ENCODE data around the gene HDAC4.

The HDAC4 gene

DNA sequence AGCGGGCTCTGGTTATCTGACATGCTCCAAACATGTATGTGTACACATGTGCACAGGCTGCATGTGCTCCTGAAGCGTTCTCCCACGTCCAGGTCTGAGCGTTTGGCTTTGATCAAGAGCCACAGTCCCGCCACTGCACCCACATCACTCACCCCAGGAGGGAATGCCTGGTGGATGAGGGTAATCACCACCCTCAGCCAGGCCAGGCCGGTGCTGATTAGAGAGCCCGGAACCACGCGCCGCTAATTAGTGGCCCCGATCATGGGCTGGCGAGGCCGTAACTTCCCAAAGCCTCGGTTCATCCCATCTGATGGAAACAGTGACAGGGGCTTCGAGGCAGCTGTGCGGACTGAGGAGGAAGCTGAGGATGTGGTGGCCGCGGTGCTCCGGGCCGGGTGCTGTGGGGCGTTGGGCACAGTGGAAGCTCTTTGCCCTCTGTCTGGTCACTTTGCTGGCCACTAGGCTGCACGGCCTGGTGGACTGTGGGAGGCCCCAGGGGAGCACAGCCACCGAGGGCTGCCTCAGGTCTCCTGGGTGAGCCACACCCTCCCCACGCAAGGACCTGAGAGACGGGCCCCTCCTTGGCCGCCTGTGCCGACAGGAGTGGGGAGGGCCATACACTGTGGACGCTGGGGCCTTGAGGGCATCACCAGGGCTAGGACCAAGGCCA is 333.5 kb downstream of the HDAC4 start:
- DNase-seq = no peak

DNA sequence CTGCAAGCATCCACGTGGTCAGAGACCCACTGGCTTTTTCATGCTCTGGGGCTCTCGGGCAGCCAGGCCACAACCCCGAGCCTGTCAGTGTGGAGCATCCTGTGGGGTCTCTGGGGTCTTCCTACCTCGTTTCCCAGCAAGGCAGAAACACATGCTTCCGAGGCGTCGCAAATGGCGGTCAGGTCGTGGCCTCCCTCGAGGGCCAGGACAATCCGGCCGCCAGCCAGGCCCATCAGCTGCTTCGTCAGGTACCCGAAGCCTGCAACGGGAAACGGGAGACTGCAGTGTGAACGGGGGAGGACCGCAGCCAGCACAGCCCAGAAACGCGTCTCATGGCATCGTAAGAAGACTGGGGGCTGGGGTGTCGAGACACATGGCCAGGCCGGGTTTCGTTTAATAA is 334.2 kb downstream of the HDAC4 start:
- DNase-seq = no peak

DNA sequence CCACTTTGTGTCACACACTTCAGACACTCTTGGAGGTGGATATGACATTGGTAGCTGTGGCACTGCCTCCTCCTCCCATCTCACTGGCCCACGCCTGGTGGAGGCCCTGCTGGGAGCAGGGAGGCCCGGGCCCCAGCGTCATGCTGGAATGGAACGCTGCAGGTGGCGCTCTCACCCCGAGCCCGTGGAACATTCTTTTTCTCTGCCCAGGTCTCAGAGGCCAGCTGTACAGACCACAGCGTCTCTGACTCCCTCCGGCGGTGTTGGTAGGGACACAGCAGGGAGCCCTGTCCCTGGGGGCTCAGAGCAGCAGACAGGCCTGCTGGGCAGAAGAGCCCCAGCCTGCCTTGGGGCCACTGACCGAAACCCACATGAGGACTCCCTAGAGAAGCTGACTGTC is 334.9 kb downstream of the HDAC4 start:
- no peak for DNase-seq

DNA sequence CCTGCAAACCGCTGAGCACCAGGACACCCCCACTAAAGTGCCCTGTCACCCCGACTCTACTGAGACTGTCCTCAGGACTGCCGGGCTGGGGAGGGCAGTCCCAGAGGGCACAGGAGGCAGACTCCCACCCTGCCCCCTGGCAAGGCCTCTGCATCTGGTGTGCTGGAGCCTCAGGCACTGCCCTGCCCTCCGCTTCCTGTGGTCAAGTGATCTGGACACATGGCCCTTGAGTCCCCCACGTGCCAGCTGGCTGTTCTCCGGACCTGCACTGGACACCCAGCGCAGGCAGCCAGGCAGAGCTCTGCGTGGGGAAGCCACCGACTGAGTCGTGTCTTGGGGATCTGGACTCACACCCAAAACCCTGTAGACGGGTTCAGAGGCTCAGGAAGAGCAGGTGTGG is 335.3 kb downstream of the HDAC4 start:
- DNase-seq = no peak

DNA sequence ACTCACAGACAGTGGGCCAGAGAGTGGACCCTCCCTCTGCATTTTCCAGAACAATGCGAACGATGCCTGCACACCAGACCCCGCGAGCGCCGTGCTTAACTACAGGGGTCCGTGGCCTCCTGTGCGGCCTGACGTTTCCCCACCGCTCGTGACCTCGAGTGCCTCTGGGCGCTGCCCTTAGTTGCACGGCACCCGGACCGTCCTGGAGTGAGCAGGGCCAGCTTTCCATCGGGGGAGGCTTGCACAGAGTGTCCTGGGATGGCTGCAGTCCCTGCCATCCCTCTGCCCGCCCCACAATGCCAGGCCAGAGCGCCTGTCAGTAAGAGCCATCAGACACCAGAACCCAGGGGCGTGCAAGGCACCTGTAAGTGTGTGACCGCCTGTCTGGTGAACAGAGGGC is 335.9 kb downstream of the HDAC4 start:
- DNase-seq = no peak

DNA sequence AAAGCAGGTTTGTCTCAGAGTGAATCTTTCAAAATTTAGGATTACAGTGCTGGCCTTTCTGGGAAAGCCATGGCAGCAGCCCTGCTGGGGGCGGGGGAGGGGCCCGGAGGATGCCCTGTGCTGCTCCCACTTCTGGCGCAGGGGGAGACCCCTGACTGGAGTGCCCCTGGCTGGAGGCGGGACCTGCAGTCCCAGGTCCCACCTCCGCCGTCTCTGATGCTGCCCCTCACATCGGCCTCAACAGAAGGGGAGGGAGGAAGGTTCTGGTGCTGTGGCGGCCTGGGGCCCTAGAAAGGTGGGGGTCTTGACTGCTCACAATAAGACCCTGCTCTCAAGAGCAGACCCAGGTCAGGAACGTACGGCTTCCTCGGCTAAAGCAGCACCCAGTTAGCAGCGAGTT is 336.6 kb downstream of the HDAC4 start:
- DNase-seq = no peak

- no peak for DNase-seq
Measured at GRCh38 chr2:239062743-239063142, 338.1 kb downstream of the HDAC4 start.

DNA sequence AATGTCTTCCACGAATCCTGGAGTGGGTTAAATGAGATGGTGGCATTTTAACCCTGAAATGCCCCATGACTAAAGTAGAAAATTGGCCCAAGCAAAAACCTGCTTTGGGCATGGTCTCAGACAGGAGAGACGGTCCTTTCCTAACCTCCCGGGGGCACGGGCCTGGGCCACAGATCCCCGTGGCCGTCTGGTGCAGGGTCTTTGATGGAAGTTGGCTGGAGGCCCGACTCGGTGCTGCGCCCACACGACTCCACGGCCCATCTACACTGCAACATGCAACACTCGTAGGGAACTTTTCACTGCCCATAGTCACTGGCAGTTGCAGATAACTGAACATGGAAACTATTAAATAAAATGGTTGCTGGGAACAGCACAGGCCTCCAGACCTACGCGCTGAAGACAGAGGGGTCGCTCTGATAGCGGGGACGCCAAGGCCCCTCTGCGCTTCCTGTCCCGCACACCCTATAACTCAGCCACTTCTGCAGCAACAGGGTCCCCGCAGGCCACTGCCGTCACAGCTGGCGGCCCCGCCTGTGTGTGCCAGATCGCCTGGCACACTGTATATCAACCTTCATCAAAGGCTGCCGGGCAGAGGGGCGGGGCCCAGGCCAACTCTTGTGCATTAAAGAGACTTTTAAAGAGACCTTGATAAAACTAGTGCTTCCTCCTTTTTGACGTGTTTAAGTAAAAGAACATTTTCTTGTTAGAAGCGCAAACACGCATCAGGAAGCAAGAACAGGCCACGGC is 338.8 kb downstream of the HDAC4 start:
- no peak for DNase-seq

- no peak for DNase-seq
Measured at GRCh38 chr2:239061121-239061666, 339.6 kb downstream of the HDAC4 start.

- DNase-seq = no peak
Measured at GRCh38 chr2:239060676-239061075, 340.1 kb downstream of the HDAC4 start.

GRCh38 chr2:239059854-239060253 is 341.0 kb downstream of the HDAC4 start:
- DNase-seq = no peak

DNA sequence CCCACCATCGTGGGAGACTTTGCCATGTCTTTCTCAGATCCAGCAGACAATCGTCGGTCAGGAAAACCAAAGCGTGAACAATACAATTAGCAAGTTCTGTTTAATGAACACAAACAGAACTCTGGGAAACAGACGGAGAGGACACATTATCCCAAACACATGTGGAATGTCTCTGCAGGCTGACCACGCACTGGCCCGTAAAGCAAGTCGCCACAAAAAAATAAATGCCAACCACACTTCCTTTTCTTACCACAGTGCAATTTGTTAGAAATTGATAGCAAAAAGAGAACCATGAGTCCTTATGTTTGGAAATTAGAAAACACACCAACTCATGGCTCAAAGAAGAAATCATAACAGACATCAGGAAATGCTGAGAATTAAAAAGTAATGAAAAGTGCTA is 342.1 kb downstream of the HDAC4 start:
- no peak for DNase-seq

GRCh38 chr2:239057533-239057932 is 343.3 kb downstream of the HDAC4 start:
- DNase-seq = no peak

DNA sequence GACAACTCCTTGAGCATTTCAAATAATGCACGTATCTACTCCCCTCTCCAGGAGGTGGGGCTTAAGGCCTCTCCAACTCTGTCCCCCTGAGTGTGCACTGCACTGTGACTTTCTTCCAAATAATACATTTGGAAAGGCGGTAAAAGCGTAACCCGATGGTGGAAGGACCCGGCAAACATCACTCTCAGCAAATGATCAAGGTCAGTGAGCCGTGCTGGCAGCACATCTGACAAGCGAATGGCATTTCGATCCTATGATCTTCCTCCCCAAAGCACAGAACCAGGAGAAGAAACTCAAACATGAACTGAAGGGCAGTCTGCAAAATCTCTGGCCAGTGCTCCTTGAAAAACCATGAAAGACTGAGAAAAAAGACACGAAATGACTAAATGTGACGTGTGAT is 344.2 kb downstream of the HDAC4 start:
- no peak for DNase-seq

DNA sequence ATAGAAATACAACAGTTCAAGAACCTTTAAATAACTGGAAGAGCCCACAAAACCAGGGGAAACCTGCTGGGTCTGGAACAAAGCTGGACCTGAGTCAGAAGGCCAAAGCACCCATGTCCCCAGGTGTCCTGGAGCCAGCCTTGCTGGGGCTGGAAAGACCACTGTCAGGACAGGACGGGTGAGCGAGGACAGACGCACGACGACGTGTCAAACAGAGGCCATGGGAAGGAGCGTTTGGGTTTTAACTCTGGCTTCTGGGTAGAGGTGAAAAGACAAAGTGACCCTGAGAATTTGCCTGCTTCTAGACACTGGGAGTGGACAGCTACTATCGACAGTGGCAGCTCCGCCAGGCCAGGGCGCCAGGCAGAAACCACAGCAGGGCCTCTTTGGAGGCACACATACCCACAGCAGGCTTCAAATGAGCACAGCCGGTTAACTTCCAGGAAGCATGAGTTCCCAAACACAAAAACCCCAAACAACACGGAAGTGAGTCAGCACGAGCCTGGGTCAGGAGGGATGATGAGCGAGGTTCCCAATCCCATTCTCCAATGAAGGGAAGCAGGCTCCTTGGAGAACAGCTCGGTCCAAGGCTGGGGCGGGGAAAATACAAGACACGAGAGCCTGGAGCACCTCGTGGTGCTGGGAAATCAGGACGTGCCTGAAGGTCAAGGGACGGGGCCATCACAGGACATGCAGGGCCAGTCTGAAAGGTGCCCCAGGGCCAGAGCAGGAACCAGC is 344.9 kb downstream of the HDAC4 start:
- DNase-seq = no peak

DNA sequence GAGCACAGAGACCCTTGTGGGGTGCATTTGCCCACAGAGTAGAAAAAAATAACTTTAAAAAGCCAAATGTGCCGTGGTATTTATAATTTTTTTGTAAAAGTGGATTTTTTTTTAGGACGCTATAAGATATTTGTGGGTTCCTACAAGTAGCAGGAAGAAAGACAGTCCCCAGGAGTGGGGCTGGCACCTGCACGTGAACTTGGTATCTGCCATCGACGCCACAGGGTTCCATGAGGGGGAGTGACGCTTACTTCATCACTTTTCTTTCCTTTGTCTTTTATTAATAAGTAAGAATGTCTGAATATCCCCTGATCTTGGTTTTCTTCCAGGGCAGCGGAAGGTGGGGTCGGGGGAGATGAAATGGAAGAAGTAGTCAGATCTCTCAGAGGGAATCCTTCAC is 345.9 kb downstream of the HDAC4 start:
- no peak for DNase-seq

DNA sequence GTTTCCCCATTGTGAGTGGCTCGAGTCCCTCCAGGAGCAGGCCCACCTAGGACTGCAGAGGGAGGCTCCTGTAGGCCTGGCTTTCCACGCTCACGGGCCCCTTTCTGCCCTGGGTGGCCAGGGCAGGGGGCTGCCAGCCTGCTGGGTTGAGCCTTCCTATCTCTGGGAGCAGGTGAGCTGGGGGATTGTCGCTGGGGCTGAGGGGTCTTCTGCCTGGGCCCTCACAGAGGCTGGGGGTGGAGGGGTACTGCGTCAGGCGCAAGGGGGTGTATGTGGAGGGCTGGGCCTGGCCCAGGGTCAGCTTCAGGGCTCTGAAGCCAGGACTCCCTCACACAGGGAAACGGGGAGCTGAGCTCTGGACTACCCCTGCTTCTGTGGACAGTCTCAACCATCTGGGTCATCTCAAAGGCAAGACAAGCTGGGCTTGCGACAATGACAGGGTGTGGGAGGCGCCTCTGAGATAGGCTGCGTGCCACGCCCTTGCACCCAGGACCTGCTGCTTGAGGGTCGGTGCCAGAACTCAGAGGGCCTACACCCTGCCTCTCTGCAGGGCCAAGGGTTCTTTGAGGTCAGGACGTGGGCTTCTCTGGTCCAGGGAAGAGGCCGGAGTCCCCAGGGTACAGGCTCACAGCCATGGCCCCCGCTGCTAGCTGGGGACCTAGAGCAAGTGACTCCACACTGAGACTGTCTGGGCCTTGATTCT is 346.9 kb downstream of the HDAC4 start:
- no peak for DNase-seq

- no peak for DNase-seq
Measured at GRCh38 chr2:239052798-239053665, 347.8 kb downstream of the HDAC4 start.

DNA sequence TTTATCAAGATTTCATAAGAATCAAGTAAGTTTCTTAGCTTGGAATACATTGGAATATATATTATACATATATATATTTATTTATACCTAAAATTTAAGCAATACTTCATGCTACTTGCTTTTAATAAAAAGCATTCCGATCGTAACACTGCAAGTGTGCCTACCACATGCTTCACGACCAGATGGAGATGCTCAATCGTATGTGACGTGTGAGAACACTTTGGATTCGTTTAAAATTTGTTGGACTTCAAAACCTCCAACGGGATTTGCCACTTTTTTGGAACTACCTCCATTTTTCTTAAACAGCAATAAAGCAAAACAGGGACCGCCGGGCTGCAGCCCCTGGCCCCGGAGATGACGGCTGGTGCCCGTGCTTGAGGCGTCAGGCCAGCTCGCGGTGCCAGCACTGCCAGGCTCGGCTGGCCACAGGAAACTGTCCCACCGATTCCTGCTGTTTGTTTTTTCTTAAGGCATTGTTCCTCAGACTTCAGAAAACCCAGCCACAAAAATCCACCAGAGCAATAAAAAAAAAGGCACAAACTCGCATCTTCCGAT is 348.9 kb downstream of the HDAC4 start:
- no peak for DNase-seq

GRCh38 chr2:239050252-239050649 is 350.6 kb downstream of the HDAC4 start:
- DNase-seq = no peak

DNA sequence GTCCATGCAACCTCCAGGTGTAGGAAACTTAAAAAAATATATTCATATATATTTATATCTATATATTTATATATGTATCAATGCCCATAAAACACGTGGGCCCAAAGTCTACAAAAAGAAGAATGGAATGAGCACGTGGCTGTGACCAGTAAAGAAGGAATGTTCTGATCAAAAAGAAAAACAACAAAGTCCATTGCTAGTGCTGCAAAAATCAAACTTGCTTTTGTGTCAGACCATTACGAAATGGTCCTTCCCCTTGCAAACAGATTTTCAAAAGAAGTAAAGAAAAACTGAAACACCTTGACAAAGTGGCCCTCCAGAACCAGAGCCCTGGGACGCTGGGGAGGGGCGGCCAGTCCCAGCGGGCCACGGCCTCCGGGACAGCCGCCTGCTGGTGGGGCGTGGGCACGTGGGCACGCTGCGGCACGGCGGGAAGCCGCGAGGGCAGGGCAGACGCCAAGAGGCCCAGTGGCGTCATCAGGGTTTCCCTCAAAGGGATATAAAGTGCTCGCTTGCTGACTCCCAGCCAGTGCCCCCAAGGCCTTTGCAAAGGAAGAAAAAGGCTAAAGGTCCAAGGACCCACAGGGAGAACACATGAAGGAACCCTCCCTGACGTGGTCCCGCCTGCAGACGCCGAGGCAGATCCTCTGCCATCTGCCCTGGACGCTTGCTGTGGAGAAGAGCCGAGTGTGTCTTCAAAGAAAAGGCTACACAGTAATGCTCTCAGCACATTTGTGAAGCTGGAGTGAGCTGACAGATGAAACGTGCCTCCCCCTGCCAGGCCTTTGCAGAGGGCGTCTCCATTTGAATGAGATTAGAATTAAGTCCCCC is 351.2 kb downstream of the HDAC4 start:
- no peak for DNase-seq

Data from cerebellar nuclear complex (tissue), 1 donor.